Ishikawa (cell line): Measurements from ENCODE around the gene ALG11.

Source experiments
- CEBPB ChIP-seq: IDR thresholded peaks from 2 replicates; pipeline ENCODE4 v1.6.1; 2012
- CREB1 ChIP-seq: IDR thresholded peaks from 2 replicates; pipeline ENCODE4 v1.6.1; 2012; ENCODE audit warnings: low read depth
- EGR1 ChIP-seq: IDR thresholded peaks from 2 replicates; pipeline ENCODE4 v1.6.1; 2012
- EP300 ChIP-seq: IDR thresholded peaks from 2 replicates; pipeline ENCODE4 v1.6.1; 2012; ENCODE audit warnings: borderline replicate concordance
- FOXM1 ChIP-seq: IDR thresholded peaks from 2 replicates; pipeline ENCODE4 v1.6.1; 2012; ENCODE audit warnings: low read depth, borderline replicate concordance
- NFIC ChIP-seq: IDR thresholded peaks from 2 replicates; pipeline ENCODE4 v1.6.1; 2012
- RAD21 ChIP-seq: IDR thresholded peaks from 2 replicates; pipeline ENCODE4 v1.6.1; 2012; ENCODE audit warnings: low read depth
- TAF1 ChIP-seq: IDR thresholded peaks from 2 replicates; pipeline ENCODE4 v1.6.1; 2012; ENCODE audit warnings: low read depth, mild to moderate bottlenecking
- TCF12 ChIP-seq: IDR thresholded peaks from 2 replicates; pipeline ENCODE4 v1.6.1; 2012; ENCODE audit warnings: low read depth
- TEAD4 ChIP-seq: IDR thresholded peaks from 2 replicates; pipeline ENCODE4 v1.6.1; 2012
- YY1 ChIP-seq: IDR thresholded peaks from 2 replicates; pipeline ENCODE4 v1.6.1; 2012; ENCODE audit warnings: low read depth
- ZBTB7A ChIP-seq: IDR thresholded peaks from 2 replicates; pipeline ENCODE4 v1.6.1; 2012; ENCODE audit warnings: low read depth
- TF ChIP-seq, protein P1 (sequence below): IDR thresholded peaks from 2 replicates; pipeline ENCODE4 v1.6.1; 2012; ENCODE audit warnings: low read depth, mild to moderate bottlenecking
- TF ChIP-seq, protein P2 (sequence below): IDR thresholded peaks from 2 replicates; pipeline ENCODE4 v1.6.1; 2012
- TF ChIP-seq, protein P3 (sequence below): IDR thresholded peaks from 2 replicates; pipeline ENCODE4 v1.6.1; 2012

ALG11 gene, protein sequence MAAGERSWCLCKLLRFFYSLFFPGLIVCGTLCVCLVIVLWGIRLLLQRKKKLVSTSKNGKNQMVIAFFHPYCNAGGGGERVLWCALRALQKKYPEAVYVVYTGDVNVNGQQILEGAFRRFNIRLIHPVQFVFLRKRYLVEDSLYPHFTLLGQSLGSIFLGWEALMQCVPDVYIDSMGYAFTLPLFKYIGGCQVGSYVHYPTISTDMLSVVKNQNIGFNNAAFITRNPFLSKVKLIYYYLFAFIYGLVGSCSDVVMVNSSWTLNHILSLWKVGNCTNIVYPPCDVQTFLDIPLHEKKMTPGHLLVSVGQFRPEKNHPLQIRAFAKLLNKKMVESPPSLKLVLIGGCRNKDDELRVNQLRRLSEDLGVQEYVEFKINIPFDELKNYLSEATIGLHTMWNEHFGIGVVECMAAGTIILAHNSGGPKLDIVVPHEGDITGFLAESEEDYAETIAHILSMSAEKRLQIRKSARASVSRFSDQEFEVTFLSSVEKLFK

DNA sequence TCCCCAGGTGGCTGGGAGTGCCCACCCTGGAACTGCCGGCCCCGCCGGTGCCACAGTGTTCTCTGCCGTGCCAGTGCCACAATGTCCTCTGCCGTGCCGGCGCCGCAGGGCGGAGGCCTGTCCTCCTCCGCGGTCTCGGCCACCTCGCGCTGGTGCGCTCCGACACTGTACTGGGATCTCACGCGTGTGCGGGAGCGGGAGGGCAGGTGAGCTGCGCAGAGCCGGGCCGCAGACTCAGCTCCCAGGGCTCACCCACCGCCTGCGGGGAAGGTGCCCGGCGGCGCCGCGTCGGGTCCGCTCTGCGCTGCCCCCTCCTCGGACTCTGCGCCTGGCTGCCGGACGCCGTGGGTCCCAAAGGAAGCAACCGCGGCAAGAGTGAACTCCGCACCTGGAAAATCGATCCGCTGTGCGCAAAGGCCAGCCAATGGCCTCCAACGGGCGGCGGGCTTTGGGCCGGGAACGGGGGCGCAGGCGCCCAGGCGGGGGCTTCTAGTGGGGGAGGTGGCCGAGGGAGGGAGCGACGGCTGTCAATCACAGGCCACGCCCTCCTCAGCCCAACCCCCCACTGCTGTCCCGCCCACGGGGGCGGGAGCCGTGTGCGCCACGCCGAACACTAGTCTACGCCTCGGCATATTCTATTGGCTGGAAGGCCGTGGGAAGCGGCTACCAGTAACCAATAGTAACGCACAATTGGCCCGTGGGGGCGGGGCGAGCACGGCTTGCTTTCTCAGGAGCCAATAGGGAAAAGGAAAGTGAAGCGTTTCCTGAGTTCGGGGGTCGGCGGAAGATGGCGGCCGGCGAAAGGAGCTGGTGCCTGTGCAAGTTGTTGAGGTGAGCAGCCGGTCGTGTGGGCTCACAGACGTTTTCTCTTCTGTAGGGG, at the start of gene ALG11:
TSS of gene ALG11 (plus strand) at position 767 of the 880 bp plus-strand sequence. CDS start at position 788, 21 bp downstream.
- TF ChIP-seq, protein P1, sequence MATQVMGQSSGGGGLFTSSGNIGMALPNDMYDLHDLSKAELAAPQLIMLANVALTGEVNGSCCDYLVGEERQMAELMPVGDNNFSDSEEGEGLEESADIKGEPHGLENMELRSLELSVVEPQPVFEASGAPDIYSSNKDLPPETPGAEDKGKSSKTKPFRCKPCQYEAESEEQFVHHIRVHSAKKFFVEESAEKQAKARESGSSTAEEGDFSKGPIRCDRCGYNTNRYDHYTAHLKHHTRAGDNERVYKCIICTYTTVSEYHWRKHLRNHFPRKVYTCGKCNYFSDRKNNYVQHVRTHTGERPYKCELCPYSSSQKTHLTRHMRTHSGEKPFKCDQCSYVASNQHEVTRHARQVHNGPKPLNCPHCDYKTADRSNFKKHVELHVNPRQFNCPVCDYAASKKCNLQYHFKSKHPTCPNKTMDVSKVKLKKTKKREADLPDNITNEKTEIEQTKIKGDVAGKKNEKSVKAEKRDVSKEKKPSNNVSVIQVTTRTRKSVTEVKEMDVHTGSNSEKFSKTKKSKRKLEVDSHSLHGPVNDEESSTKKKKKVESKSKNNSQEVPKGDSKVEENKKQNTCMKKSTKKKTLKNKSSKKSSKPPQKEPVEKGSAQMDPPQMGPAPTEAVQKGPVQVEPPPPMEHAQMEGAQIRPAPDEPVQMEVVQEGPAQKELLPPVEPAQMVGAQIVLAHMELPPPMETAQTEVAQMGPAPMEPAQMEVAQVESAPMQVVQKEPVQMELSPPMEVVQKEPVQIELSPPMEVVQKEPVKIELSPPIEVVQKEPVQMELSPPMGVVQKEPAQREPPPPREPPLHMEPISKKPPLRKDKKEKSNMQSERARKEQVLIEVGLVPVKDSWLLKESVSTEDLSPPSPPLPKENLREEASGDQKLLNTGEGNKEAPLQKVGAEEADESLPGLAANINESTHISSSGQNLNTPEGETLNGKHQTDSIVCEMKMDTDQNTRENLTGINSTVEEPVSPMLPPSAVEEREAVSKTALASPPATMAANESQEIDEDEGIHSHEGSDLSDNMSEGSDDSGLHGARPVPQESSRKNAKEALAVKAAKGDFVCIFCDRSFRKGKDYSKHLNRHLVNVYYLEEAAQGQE, result no peak
- TF ChIP-seq CEBPB (no peak), TCF12 (0 out of 2 replicates have a peak, but pooled peaks have one; percentile 17), YY1 (peak; percentile 95), RAD21 (no peak), NFIC (no peak), CREB1 (peak; percentile 57; the same call in 1 of the 2 replicates), EP300 (no peak), TAF1 (peak; percentile 89), TEAD4 (no peak), EGR1 (peak; percentile 82), ZBTB7A (peak; percentile 98), FOXM1 (no peak)
- TF ChIP-seq, protein P2, sequence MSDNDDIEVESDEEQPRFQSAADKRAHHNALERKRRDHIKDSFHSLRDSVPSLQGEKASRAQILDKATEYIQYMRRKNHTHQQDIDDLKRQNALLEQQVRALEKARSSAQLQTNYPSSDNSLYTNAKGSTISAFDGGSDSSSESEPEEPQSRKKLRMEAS, result peak; percentile 51
- TF ChIP-seq, protein P3, sequence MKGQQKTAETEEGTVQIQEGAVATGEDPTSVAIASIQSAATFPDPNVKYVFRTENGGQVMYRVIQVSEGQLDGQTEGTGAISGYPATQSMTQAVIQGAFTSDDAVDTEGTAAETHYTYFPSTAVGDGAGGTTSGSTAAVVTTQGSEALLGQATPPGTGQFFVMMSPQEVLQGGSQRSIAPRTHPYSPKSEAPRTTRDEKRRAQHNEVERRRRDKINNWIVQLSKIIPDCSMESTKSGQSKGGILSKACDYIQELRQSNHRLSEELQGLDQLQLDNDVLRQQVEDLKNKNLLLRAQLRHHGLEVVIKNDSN, result no peak

DNA sequence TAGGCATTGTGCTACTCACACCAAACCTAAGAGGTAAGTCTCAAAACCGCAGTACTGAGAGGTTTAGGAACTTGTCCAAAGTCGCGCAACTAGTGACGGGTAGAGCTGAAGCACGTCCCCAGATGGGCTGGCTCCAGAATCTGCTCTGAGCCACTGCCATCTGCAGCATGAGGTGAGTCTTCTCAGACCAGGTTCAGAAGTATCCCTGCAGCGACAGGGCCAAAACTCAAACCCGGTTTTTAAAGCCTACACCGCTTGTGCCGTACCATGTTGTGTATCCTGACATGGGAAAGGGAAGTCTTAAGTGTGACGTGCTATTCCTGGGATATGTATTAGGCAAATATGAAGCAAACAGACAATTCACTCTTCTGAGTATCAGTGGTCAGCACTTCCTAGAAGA, 46.0 kb upstream of the ALG11 start:
- TF ChIP-seq, protein P3, result no peak
- TF ChIP-seq, protein P1, result no peak
- TF ChIP-seq, protein P2, result no peak
- no peak for TF ChIP-seq NFIC
- no peak for TF ChIP-seq TEAD4
- no peak for TF ChIP-seq RAD21
- TF ChIP-seq TCF12, result no peak
- TF ChIP-seq TAF1, result no peak
- TF ChIP-seq EP300, result no peak
- TF ChIP-seq YY1, result no peak

DNA sequence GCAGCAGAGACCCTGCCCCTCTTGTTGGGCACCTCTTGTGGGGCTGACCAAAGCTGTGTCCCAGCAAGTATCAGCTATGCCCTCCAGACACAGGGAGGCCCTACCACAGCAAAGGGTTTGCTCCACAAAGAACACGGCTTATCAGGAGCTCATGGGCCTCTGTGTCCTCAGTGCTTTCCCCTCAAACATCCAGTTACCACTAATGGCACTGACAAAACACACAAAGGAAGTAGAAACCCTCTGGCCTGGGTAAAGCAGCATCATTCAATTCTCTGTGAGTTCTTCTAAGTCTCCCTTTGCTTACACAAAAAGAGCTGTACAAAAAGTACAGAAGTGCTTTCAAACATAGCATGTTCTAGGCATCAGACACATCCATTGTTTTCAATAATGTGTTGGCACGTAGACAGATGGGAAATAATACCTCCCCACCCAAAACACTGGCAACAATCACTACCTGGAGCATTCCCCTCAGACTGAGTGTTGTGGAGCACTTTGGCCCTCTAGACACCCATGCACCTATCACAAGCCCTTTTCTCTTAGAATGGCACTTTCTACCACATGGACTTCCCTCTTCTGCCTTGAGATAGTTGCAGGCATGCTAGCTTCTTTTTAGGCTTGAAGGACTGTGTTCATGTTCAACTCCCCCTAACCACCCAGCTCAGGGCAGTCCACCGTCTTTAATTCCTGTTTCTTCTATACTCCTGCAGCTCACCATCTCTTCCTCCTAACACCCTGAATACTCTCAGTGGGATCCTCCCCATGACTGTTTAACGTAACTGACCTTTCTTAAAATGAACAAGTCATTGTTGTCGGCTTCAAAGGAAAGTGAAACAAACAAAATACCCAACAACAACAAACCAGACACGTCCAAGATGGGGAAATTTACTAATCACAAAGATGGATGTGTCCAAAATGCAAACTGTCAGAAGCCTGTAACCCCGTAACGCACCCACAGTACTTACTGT, 44.4 kb upstream of the ALG11 start:
- TF ChIP-seq FOXM1 (no peak), EGR1 (no peak), TCF12 (no peak), EP300 (no peak), RAD21 (no peak), ZBTB7A (no peak), TAF1 (no peak), CEBPB (no peak), CREB1 (no peak), YY1 (no peak), NFIC (no peak), TEAD4 (no peak)
- TF ChIP-seq, protein P2, result no peak
- TF ChIP-seq, protein P3, result no peak
- TF ChIP-seq, protein P1, result no peak
